Mesothelial cell of epicardium (in vitro differentiated cells): Measurements from ENCODE around the gene TNFAIP8L1. TPM values are rescaled to one million over a fixed set of nuclear protein-coding genes. Genes with fewer than 3 reads are reported as not detected.
"Not testable (repeated sequence)": the region's sequence is repeated elsewhere in the genome, so short reads cannot be mapped to it uniquely, and the experiment has no call there.

Source experiments
- DNase-seq, 2 experiments: peaks; one replicate each; pipeline ENCODE4 v3.0.0; 2021; ENCODE audit warnings: low spot score in 2 of 2; ENCODE audit not compliant: unreplicated experiment in 2 of 2
- H3K27ac Mint-ChIP-seq: 2 replicates; pipeline ENCODE4 v1.8.0; 2021; ENCODE audit warnings: mixed read lengths
- H3K27me3 Mint-ChIP-seq: 2 replicates; pipeline ENCODE4 v1.8.0; 2021; ENCODE audit warnings: low read depth, mixed read lengths
- H3K36me3 Mint-ChIP-seq: 2 replicates; pipeline ENCODE4 v1.8.0; 2021; ENCODE audit warnings: mixed read lengths
- H3K4me1 Mint-ChIP-seq: 2 replicates; pipeline ENCODE4 v1.8.0; 2021; ENCODE audit warnings: mixed read lengths
- H3K4me3 Mint-ChIP-seq: 2 replicates; pipeline ENCODE4 v1.8.0; 2021; ENCODE audit warnings: mild to moderate bottlenecking, moderate library complexity, mixed read lengths
- H3K9me3 Mint-ChIP-seq: 2 replicates; pipeline ENCODE4 v1.8.0; 2021; ENCODE audit warnings: mixed read lengths
- CTCF ChIP-seq: fragments of 200-600 bp; sonication (generic); IDR thresholded peaks from one replicate; pipeline ENCODE4 v1.5.0; 2021; ENCODE audit warnings: antibody characterized with exemption; ENCODE audit not compliant: unreplicated experiment
- total RNA-seq: library from RNA; stranded (reverse); gene quantifications from 3 replicates; pipeline ENCODE4 v1.2.1, GENCODE V29; 2021

The TNFAIP8L1 gene
- total RNA-seq, 1 donor from 2014 or later = 8.2 TPM

- no peak overlapping the region for H3K4me3 Mint-ChIP-seq
- peaks cover 29% of the 10 kb centered on the region for H3K27me3 Mint-ChIP-seq
- no peaks in the 10 kb centered on the region for H3K9me3 Mint-ChIP-seq
- no peaks in the 10 kb centered on the region for H3K36me3 Mint-ChIP-seq
- DNase-seq = no peak
- no peak overlapping the region for H3K27ac Mint-ChIP-seq
- no peak for TF ChIP-seq CTCF
- H3K4me1 Mint-ChIP-seq = peaks cover 5% of the 10 kb centered on the region
These were observed 45.9 kb upstream of the TNFAIP8L1 start for GRCh38 chr19:4593409-4593851.

DNA sequence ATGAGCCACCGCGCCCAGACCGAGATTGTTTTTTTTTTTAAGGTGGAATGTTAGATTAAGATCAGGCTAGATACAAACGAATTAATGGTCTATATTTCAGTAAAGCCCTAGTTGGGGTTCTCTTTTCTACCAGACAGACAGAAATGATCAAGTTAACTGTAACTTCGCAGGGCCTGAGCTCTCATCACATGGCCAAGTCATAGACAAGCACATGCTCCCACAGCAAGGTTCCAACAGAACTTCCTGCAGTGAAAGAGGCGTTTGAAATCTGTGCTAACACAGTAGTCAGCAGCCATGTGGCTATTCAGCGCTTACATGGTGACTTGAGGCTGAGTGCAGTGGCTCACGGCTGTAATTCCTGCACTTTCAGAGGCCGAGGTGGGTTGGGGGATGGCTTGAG lies 45.1 kb upstream of the TNFAIP8L1 start:
- Mint-ChIP-seq H3K4me3 (no peak overlapping the region), H3K27ac (no peak overlapping the region), H3K4me1 (peaks cover 6% of the 10 kb centered on the region), H3K36me3 (no peaks in the 10 kb centered on the region), H3K9me3 (no peaks in the 10 kb centered on the region), H3K27me3 (peaks cover 35% of the 10 kb centered on the region)
- TF ChIP-seq CTCF = no peak
- DNase-seq = no peak

DNA sequence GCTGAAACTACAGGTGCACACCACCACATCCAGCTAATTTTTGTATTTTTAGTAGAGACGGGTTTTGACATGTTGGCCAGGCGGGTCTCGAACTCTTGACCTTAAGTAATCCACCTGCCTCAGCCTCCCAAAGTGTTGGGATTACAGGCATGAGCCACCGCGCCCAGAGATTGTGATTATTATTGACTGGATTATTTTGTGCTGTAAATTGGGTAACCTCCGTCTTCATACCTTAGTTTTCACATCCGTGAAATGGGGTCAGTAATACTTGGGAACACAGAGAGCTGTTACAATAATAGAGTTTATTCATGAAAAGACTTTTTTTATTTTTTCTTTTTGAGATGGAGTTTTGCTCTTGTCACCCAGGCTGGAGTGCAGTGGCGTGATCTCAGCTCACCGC lies 44.2 kb upstream of the TNFAIP8L1 start:
- not testable (repeated sequence) for DNase-seq, H3K4me1 Mint-ChIP-seq, H3K27ac Mint-ChIP-seq, H3K36me3 Mint-ChIP-seq, H3K4me3 Mint-ChIP-seq, H3K9me3 Mint-ChIP-seq
- peaks cover 39% of the 10 kb centered on the region for H3K27me3 Mint-ChIP-seq

- H3K27ac Mint-ChIP-seq = no peak overlapping the region
- H3K27me3 Mint-ChIP-seq = peaks cover 47% of the 10 kb centered on the region
- no peak for DNase-seq
- no peak for TF ChIP-seq CTCF
- no peaks in the 10 kb centered on the region for H3K9me3 Mint-ChIP-seq
- H3K4me3 Mint-ChIP-seq = no peak overlapping the region
- H3K4me1 Mint-ChIP-seq = peaks cover 6% of the 10 kb centered on the region
- no peaks in the 10 kb centered on the region for H3K36me3 Mint-ChIP-seq
These were observed 43.0 kb upstream of the TNFAIP8L1 start for GRCh38 chr19:4596033-4596904.

GRCh38 chr19:4597278-4597974 lies 41.9 kb upstream of the TNFAIP8L1 start:
- no peaks in the 10 kb centered on the region for H3K36me3 Mint-ChIP-seq
- H3K27ac Mint-ChIP-seq = no peak overlapping the region
- TF ChIP-seq CTCF = no peak
- DNase-seq = no peak
- H3K4me1 Mint-ChIP-seq = peaks cover 6% of the 10 kb centered on the region
- H3K4me3 Mint-ChIP-seq = peak overlapping the region; percentile 24
- peaks cover 47% of the 10 kb centered on the region for H3K27me3 Mint-ChIP-seq
- H3K9me3 Mint-ChIP-seq = no peaks in the 10 kb centered on the region
